GM23338 (cell line): ENCODE data around the gene NAALADL2. TPM values are rescaled to one million over a fixed set of nuclear protein-coding genes. Genes with fewer than 3 reads are reported as not detected.

ENCODE experiments used
- ATAC-seq: fragments of 200-7000 bp; cut with Tn5 transposase; 3 replicates; pipeline ENCODE4 v1.9.1; 2020
- DNase-seq: peaks from one replicate; pipeline ENCODE4 v3.0.0-alpha.2; 2015; ENCODE audit warnings: low spot score
- H2AFZ ChIP-seq: fragments of 200-600 bp; sonication (generic); 2 replicates; pipeline ENCODE4 v1.8.0; 2016; ENCODE audit warnings: antibody characterized with exemption, mild to moderate bottlenecking, moderate library complexity
- H3F3A ChIP-seq: fragments of 200-600 bp; sonication (generic); replicated peaks from 2 replicates; pipeline ENCODE4 v1.8.0; 2017; ENCODE audit warnings: antibody characterized with exemption, mixed run types, low read depth
- H3K27ac ChIP-seq: fragments of 200-600 bp; sonication (generic); 2 replicates; pipeline ENCODE4 v1.6.1; 2016; ENCODE audit warnings: low read depth
- H3K27me3 ChIP-seq: fragments of 200-600 bp; sonication (generic); 2 replicates; pipeline ENCODE4 v1.8.0; 2016; ENCODE audit warnings: mild to moderate bottlenecking, mixed run types, moderate library complexity; ENCODE audit not compliant: insufficient read depth
- H3K36me3 ChIP-seq: fragments of 200-600 bp; sonication (generic); 2 replicates; pipeline ENCODE4 v1.8.0; 2016; ENCODE audit warnings: mild to moderate bottlenecking; ENCODE audit not compliant: insufficient read depth
- H3K4me1 ChIP-seq: fragments of 200-600 bp; sonication (generic); 2 replicates; pipeline ENCODE4 v1.8.0; 2016; ENCODE audit warnings: mild to moderate bottlenecking, moderate library complexity; ENCODE audit not compliant: insufficient read depth
- H3K4me2 ChIP-seq: fragments of 200-600 bp; sonication (generic); 2 replicates; pipeline ENCODE4 v1.7.1; 2017; ENCODE audit warnings: mixed run types
- H3K4me3 ChIP-seq: fragments of 200-600 bp; sonication (generic); 2 replicates; pipeline ENCODE4 v1.6.1; 2016; ENCODE audit warnings: mixed run types
- H3K79me2 ChIP-seq: fragments of 200-600 bp; sonication (generic); replicated peaks from 2 replicates; pipeline ENCODE4 v1.8.0; 2017; ENCODE audit warnings: mild to moderate bottlenecking; ENCODE audit not compliant: insufficient read depth
- H3K9me2 ChIP-seq: fragments of 200-600 bp; sonication (generic); 2 replicates; pipeline ENCODE4 v1.8.0; 2017; ENCODE audit not compliant: insufficient read depth
- H4K20me1 ChIP-seq: fragments of 200-600 bp; sonication (generic); replicated peaks from 2 replicates; pipeline ENCODE4 v1.8.0; 2017; ENCODE audit warnings: mild to moderate bottlenecking; ENCODE audit not compliant: insufficient read depth
- H3K27ac Mint-ChIP-seq: 2 replicates; pipeline ENCODE4 v1.8.0; 2020; ENCODE audit warnings: inconsistent platforms, mild to moderate bottlenecking, moderate library complexity, mixed read lengths
- H3K27me3 Mint-ChIP-seq: 3 replicates; pipeline ENCODE4 v1.8.0; 2022; ENCODE audit warnings: low read depth, mild to moderate bottlenecking, moderate library complexity, mixed read lengths, inconsistent platforms; ENCODE audit not compliant: insufficient read depth, poor library complexity
- H3K36me3 Mint-ChIP-seq: 3 replicates; pipeline ENCODE4 v1.8.0; 2021; ENCODE audit warnings: low read depth, mild to moderate bottlenecking, inconsistent platforms, moderate library complexity, mixed read lengths
- H3K4me1 Mint-ChIP-seq: 3 replicates; pipeline ENCODE4 v1.8.0; 2020; ENCODE audit warnings: mild to moderate bottlenecking, inconsistent platforms, mixed read lengths
- H3K4me3 Mint-ChIP-seq: 3 replicates; pipeline ENCODE4 v1.8.0; 2021; ENCODE audit warnings: moderate library complexity, mild to moderate bottlenecking, inconsistent platforms, mixed read lengths
- H3K9me3 Mint-ChIP-seq: 3 replicates; pipeline ENCODE4 v1.8.0; 2020; ENCODE audit warnings: moderate library complexity, mild to moderate bottlenecking, inconsistent platforms, mixed read lengths
- CREB1 ChIP-seq: fragments of 250-450 bp; sonication (Bioruptor Pico); IDR thresholded peaks from 2 replicates; pipeline ENCODE4 v1.5.0; 2020; ENCODE audit warnings: low read depth, mild to moderate bottlenecking, moderate library complexity
- ETS1 ChIP-seq: IDR thresholded peaks from 2 replicates; pipeline ENCODE4 v1.6.1; 2016; ENCODE audit warnings: antibody characterized with exemption
- EZH2 ChIP-seq: fragments of 200-600 bp; sonication (generic); IDR thresholded peaks from one replicate; pipeline ENCODE4 v1.8.0; 2017; ENCODE audit warnings: antibody characterized with exemption, mild to moderate bottlenecking, low read depth; ENCODE audit not compliant: unreplicated experiment
- EZH2phosphoT487 ChIP-seq: fragments of 200-600 bp; sonication (generic); IDR thresholded peaks from one replicate; pipeline ENCODE4 v1.8.1; 2018; ENCODE audit warnings: antibody characterized with exemption; ENCODE audit not compliant: unreplicated experiment
- JUNB ChIP-seq: IDR thresholded peaks from one replicate; pipeline ENCODE4 v1.6.1; 2016; ENCODE audit warnings: antibody characterized with exemption; ENCODE audit not compliant: unreplicated experiment
- NANOG ChIP-seq: IDR thresholded peaks from 2 replicates; pipeline ENCODE4 v1.6.1; 2016; ENCODE audit warnings: antibody characterized with exemption, borderline replicate concordance
- POLR2AphosphoS5 ChIP-seq: IDR thresholded peaks from 2 replicates; pipeline ENCODE4 v1.6.1; 2016; ENCODE audit warnings: antibody characterized with exemption, low read depth
- REST ChIP-seq: IDR thresholded peaks from one replicate; pipeline ENCODE4 v1.6.1; 2018; ENCODE audit warnings: antibody characterized with exemption; ENCODE audit not compliant: unreplicated experiment
- STAT1 ChIP-seq: IDR thresholded peaks from one replicate; pipeline ENCODE4 v1.6.1; 2016; ENCODE audit warnings: antibody characterized with exemption; ENCODE audit not compliant: unreplicated experiment
- ZNF114 ChIP-seq: fragments of 250-450 bp; sonication (Bioruptor Pico); IDR thresholded peaks from 2 replicates; pipeline ENCODE4 v1.5.0; 2020; ENCODE audit warnings: mild to moderate bottlenecking, moderate library complexity
- ZNF331 ChIP-seq: fragments of 250-450 bp; sonication (Bioruptor Pico); IDR thresholded peaks from 2 replicates; pipeline ENCODE4 v1.5.0; 2020; ENCODE audit warnings: low read depth, mild to moderate bottlenecking, moderate library complexity
- ZNF462 ChIP-seq: fragments of 250-450 bp; sonication (Bioruptor Pico); IDR thresholded peaks from 2 replicates; pipeline ENCODE4 v1.5.0; 2020; ENCODE audit warnings: mild to moderate bottlenecking, moderate library complexity
- polyA plus RNA-seq: library from polyadenylated mRNA; unstranded; fragments of >200 nt; fragmentation: Nextera tagmentation; extraction: Ambion mirVana; gene quantifications from 2 replicates; pipeline ENCODE4 v1.2.1, GENCODE V29; 2016
- total RNA-seq: library from RNA; depleted of rRNA; stranded (reverse); fragments of >200 nt; shearing (Covaris generic); gene quantifications from 2 replicates; pipeline ENCODE4 v1.2.3, GENCODE V29; 2014
- TF ChIP-seq, protein P1 (sequence below), 2 experiments: fragments of 200-600 bp in 1 of 2; sonication (generic) in 1 of 2; conservative IDR thresholded peaks; 2 replicates each; pipeline versions ENCODE4 v1.5.1 to v1.6.1; 2016 to 2017; ENCODE audit warnings: antibody characterized with exemption in 2 of 2, low read depth in 2 of 2, mild to moderate bottlenecking in 2 of 2, moderate library complexity in 1 of 2

The NAALADL2 gene
- total and polyA plus RNA-seq, 2 experiments from 2014 or later, result 1.6 to 2.6 TPM

DNA sequence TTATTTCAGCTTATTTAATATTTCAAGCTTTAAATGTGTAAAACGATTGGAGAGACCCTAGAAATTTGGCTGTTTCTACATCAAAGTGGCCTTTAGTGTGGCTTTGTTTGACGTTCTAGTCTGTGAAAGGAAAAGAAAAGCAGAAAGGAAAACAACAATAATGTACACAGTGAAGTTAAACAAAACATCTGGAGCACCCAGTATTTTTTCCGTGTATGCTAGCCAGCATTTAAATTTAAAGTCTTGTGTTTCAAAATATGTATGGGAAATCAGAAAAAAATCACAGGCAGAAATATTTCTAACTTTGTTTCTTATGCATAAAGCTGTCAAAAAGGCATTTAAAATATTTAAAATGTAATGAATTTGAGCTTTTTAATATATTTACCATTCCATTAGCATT lies 218.1 kb downstream of the NAALADL2 start:
- H2AFZ ChIP-seq, result no peak overlapping the region
- no peaks in the 10 kb centered on the region for H3K36me3 Mint-ChIP-seq
- no peaks in the 10 kb centered on the region for H3K4me1 Mint-ChIP-seq
- no peaks in the 10 kb centered on the region for H3K4me1 ChIP-seq
- no peak overlapping the region for H3K27ac Mint-ChIP-seq
- H3K27me3 ChIP-seq, result no peaks in the 10 kb centered on the region
- no peaks in the 10 kb centered on the region for H3K79me2 ChIP-seq
- H3F3A ChIP-seq, result no peaks in the 10 kb centered on the region
- TF ChIP-seq JUNB (no peak), EZH2 (no peak), NANOG (no peak), ZNF462 (CRISPR knock-in tag) (no peak), ZNF331 (no peak), ETS1 (no peak), EZH2phosphoT487 (no peak), REST (no peak), POLR2AphosphoS5 (no peak), STAT1 (no peak), ZNF114 (no peak), CREB1 (CRISPR knock-in tag) (no peak)
- TF ChIP-seq, protein P1, sequence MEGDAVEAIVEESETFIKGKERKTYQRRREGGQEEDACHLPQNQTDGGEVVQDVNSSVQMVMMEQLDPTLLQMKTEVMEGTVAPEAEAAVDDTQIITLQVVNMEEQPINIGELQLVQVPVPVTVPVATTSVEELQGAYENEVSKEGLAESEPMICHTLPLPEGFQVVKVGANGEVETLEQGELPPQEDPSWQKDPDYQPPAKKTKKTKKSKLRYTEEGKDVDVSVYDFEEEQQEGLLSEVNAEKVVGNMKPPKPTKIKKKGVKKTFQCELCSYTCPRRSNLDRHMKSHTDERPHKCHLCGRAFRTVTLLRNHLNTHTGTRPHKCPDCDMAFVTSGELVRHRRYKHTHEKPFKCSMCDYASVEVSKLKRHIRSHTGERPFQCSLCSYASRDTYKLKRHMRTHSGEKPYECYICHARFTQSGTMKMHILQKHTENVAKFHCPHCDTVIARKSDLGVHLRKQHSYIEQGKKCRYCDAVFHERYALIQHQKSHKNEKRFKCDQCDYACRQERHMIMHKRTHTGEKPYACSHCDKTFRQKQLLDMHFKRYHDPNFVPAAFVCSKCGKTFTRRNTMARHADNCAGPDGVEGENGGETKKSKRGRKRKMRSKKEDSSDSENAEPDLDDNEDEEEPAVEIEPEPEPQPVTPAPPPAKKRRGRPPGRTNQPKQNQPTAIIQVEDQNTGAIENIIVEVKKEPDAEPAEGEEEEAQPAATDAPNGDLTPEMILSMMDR (conservative IDR thresholded peaks at IDR 0.05; ENCODE audit: low read depth in 2 of 2), result no peak
- H3K9me2 ChIP-seq, result no peaks in the 10 kb centered on the region
- no peaks in the 10 kb centered on the region for H3K27me3 Mint-ChIP-seq
- H3K27ac ChIP-seq, result no peak overlapping the region
- no peak for ATAC-seq
- H3K4me3 ChIP-seq, result no peak overlapping the region
- no peaks in the 10 kb centered on the region for H4K20me1 ChIP-seq
- no peaks in the 10 kb centered on the region for H3K9me3 Mint-ChIP-seq
- no peaks in the 10 kb centered on the region for H3K36me3 ChIP-seq
- H3K4me2 ChIP-seq, result no peak overlapping the region
- no peak for DNase-seq
- H3K4me3 Mint-ChIP-seq, result no peak overlapping the region
